Measurements from ENCODE around the gene CT55. TPM values are rescaled to one million over a fixed set of nuclear protein-coding genes. Genes with fewer than 3 reads are reported as not detected.
"Not testable (repeated sequence)": the region's sequence is repeated elsewhere in the genome, so short reads cannot be mapped to it uniquely, and the experiment has no call there.

Gene CT55, protein sequence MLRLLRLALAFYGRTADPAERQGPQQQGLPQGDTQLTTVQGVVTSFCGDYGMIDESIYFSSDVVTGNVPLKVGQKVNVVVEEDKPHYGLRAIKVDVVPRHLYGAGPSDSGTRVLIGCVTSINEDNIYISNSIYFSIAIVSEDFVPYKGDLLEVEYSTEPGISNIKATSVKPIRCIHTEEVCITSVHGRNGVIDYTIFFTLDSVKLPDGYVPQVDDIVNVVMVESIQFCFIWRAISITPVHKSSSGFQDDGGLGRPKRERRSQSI
- not detected for total RNA-seq
- long read RNA-seq, donor 1, result 0 reads
- long read RNA-seq, donor 2, result 0 reads

DNA sequence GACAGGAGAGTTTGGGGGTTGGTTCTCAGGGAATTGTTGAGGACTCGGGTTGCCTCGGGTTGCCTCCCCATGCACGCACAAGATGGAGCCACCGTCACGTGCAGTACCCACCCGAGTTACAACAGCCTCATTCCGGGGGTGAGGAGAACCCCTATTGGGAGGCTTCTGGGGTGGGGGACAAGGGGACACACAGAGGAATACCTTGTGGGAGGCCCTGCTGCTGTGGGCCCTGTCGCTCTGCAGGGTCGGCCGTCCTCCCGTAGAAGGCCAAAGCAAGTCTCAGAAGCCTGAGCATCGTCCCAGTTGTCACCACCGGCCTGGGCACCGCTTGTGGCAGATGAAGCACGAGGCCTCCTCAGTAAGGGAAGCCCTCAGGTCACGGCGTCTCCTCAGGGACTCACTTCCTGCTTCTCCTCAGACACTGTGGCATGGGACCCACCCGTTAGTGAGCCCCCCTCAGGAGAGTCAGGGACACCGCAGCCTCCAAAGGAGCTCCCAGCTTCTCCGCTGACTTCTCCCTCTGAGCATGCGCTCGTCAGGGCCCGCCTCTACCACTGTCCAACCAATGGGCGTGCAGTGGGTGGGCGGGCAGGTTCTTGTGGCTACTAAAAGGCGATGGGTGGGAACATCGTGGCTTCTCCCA, at the start of gene CT55:
Gene CT55, minus strand, starts transcription at position 522 of the 643 bp plus-strand sequence. Its CDS starts 227 bp downstream, at position 295.
- intact Hi-C loops (cut with DNase I), result no loop called here
- no peak for DNase-seq (ENCODE audit: low spot score)

DNA sequence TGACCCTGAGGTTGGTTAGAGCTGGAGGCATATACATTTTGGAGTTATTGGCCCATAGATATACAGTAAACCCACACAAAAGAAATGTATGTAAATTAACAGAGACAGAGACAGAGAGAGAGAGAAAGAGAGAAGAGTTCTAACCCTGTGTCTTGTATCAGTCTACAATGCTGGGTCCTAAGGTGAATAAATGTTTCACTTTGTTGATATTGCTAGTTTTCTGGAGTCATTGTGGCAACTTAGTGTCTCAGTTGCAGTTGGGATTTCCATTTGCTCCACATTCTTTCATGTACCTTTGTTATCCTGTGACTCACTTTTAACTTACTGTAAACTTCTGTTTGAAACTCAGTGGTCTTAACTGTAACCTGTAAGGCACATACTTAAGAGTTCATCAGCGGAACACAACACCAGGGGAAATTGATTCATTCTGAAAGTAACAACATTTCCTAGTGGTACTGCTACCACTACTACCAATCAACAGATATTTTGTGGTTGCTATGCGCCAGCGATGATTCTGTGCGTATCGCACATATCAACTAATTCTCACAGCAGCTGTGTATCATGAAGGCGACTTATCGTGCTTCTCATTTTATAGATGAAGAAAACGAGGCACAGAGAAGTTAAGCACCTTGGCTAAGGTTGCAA, 42.1 kb upstream of the CT55 start:
- intact Hi-C loops (cut with DNase I), result no loop called here
- no peak for DNase-seq (ENCODE audit: low spot score)

DNA sequence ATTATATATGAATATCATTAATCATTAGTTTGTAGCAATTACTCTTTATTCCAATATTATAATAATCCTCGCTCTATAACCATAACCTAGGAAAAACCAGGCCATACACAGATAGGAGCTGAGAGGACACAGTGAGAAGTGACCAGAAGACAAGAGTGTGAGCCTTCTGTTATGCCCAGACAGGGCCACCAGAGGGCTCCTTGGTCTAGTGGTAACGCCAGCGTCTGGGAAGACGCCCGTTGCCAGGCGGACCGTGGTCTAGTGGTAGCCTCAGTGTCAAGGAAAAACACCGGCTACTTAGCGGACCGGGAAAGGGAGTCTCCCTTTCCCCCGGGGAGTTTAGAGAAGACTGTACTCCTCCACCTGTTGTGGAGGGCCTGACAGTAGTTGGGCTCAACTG, 35.2 kb upstream of the CT55 start:
- intact Hi-C loops (cut with DNase I); DNase-seq (ENCODE audit: low spot score): not testable (repeated sequence)

DNA sequence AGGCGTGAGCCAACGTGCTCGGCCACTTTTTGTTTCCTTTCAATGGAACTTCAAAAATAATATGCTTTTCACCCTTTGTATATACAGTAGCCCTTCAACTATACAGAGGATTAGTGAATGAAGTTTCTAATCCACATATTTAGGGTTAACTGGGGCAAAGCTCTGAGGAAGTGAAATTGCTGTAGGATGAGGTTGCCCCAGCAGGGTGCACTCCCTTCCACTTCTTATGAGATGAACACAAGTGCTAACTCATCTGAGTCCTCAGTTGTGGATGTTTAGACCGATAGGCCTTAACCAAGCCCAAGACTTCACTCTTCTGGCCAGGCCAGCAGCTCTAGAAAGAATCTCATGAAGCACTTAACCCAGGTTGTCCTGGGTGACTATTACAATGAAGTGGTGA, 29.1 kb upstream of the CT55 start:
- DNase-seq (ENCODE audit: low spot score), result no peak
- intact Hi-C loops (cut with DNase I), result no loop called here

DNA sequence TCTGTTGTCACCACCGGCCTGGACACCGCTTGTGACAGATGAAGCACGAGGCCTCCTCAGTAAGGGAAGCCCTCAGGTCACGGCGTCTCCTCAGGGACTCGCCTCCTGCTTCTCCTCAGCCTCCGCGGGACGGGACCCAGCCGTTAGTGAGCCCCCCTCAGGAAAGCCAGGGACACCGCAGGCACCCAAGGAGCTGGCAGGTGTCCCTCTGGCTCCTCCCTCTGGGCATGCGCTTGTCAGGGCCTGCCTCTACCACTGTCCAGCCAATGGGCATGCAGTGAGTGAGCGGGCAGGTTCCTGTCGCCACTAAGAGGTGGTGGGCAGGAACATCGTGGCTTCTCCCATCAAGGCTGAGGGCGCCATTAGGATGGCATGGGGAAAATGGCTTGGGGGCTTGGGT, 23.5 kb upstream of the CT55 start:
- intact Hi-C loops (cut with DNase I), result no loop called here
- no peak for DNase-seq (ENCODE audit: low spot score)

DNA sequence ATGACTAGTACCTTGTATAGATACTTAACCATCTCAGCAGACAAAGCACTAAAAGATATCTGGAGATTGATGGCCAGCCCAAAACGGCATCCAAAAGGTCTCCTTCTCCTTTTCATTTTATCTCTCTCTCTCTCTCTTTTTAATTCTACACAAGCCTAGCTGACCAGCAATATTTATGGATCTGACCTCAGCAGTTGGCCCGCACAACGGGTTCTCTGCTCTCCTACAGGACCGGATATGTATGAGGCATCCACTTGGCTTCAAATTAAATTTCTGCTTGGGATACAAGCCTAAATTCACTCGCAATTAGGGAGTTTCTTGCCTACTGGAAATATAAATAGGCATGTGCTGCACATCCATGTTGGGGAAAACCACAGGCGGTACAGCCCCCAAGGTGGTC, 22.5 kb upstream of the CT55 start:
- intact Hi-C loops (cut with DNase I), result no loop called here
- no peak for DNase-seq (ENCODE audit: low spot score)

DNA sequence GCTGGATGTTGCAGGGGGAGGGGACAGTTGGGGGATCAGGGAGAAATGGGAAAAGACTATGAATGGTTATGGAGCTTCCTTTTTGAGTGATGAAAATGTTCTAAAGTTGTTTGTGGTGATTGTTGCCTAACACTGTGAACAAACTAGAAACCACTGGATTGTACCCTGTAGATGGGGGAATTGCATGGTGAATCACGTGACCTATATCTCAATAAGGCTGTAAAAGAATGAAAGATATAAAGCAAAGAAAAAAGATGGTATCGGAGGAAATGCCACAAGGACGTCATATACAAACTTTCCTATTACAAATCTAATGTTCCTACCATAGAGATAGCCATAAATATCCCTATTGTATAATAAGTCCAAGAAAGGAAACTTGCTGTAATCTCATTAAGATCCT, 20.6 kb upstream of the CT55 start:
- DNase-seq (ENCODE audit: low spot score), result no peak
- intact Hi-C loops (cut with DNase I), result no loop called here

DNA sequence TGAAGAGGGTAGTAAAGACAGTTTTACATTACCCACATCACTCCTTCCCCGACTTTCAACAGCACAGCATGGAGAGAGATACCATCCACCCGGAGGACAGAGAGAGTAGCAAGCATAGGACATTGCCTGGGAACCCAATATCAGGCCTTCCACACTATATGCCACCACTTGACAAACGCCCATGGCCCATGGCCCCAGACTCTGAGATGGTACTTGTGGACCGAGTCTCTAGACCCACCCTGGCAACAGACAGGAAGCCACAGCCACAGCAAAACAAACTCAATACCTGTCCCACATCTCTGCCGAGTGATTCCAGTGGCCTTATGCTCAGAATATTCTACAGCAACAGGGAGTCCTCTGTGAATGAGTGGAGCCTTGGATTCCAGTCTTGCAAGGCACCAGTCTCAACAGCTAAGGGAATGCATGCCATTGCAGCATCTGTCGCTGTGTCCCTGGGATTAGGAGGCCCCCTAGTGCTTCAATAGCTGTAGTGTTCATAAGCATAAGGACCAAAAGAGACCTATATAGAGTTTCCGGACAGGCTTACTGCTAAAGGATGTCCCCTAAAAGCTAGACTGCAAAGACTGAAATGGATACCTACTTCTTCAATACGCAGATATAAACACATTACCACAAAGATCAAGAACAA, 14.7 kb upstream of the CT55 start:
- intact Hi-C loops (cut with DNase I), result no loop called here
- no peak for DNase-seq (ENCODE audit: low spot score)

DNA sequence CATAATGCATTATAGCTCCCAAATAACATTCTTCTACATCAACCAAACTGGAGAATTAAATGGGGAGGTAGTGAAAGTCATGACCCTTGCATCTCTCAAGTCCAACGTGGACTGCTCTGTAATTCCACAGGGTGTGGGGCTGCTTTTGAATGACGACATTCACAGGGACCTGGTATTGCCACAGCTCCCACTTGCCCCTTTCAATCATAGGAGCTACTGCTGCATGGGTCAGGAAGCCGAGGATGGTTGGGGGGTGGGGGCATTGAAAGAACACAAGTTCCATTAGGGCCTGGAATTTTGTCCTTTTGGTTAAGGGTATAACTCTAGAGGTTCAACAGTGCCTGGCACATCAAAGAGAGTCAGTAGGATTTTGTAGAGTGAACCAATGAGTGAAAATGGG, 7.4 kb upstream of the CT55 start:
- DNase-seq (ENCODE audit: low spot score), result no peak
- intact Hi-C loops (cut with DNase I), result no loop called here

DNA sequence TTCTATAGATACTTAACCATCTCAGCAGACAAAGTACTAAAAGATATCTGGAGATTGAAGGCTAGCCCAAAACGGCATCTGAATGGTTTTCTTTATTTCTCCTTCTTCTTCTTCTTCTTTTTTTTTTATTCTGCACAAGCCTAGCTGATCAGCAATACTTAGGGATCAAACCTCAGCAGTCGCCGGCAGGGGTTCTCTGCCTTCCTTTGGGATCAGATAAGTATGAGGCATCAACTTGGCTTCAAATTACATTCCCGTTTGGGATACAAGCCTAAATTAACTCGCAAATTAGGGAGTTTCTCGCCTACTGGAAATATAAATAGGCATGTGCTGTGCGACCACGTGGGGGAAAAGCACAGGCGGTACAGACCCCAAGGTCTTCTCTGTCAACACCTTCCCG, 730 bp downstream of the CT55 start:
- no peak for DNase-seq (ENCODE audit: low spot score)
- intact Hi-C loops (cut with DNase I), result no loop called here

DNA sequence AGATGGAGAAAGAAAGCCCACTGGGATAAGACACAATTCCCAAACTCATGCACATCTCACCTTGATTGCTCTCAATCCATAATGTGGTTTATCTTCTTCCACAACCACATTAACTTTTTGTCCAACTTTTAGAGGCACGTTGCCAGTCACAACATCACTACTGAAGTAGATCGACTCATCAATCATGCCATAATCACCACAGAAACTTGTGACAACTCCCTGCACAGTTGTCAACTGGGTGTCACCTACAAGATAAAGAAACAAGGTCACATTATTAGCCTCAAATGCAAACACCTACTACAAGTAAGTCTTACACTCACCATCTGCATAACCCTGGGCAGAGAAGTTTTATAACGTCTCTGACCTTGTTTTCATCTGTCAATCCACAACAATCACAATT, 1.7 kb downstream of the CT55 start:
- intact Hi-C loops (cut with DNase I); DNase-seq (ENCODE audit: low spot score): not testable (repeated sequence)

DNA sequence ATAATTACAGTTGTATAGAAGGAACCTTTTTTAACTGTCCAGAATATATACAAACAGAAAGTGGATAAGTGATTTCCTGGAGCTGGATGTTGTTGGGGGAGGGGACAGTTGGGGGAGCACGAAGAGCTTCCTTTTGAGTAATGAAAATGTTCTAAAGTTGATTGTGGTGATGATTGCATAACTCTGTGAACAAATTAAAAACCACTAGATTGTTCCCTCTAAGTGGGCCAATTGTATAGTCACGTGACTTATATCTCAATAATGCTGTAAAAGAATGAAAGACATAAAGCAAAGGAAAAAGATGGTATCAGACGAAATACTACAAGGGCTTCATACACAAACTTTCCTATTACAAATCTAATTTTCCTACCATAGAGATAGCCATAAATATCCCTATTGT, 2.7 kb downstream of the CT55 start:
- no peak for DNase-seq (ENCODE audit: low spot score)
- intact Hi-C loops (cut with DNase I), result no loop called here

DNA sequence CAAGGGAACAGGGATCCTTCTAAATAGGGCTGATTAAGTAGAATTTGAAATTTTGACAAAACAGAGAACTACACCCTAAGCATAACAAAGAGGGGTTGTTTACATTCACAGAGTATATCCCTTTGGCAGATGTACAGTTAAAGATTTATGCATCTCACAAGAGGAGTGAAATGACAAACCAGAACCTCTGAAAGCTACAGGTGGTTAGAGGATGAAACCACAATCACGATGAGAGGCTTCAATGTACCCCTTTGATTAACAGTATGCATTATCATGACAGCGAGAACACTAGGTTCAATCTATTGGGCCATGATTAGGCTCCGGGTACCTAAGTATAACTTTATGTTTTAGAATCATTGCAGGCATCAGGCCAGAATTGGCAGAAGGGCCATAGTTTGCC, 16.5 kb downstream of the CT55 start:
- DNase-seq (ENCODE audit: low spot score); intact Hi-C loops (cut with DNase I): not testable (repeated sequence)

DNA sequence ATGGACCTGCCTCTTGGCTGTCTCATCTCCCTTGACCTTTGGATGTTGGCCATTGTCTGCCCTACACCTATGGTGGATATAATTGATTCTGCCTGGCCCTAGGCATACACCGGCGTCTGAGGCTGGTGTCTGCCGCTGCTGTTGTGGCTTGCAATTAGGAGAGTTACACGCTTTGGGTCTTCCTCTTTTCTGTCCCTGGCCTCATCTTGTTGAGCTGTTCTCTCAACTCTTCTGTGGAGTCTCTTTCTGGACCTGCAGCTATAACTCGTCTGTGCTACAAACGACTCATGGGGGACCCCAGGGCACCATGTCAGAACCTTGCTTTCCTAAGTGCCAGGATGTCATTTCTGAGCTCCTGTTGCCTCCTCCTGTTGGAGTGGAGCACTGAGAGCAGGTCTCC, 45.1 kb downstream of the CT55 start:
- DNase-seq (ENCODE audit: low spot score); intact Hi-C loops (cut with DNase I): not testable (repeated sequence)

DNA sequence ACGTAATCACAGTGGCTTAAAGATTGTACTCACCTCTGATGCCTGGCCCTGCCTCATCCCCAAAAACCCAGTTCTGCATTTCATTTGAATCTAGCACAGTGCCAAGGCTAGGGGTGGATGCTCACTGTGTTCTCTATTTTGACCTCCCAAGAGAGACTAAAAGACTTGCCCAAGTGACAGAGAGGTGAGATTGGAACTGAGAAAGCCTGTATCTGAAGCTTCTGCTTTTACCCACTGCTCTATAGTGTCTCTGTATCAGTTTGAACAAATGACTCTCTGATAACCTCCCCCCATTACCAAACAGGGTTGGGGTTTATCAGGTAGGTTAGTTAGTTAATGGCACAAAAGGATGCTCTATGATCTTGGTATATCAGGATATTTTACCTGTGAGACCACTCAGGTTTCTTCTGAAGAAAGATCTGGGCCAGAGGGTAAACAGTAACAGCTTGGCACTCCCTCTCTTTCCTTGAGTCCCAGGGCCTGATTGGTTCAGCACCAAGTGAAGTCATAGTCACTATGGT, 51.1 kb downstream of the CT55 start, which contains the start of gene ETDB:
Gene ETDB, minus strand, starts transcription at position 471 of the 521 bp plus-strand sequence. CDS start 1,265 bp downstream, outside the sequence.
- intact Hi-C loops (cut with DNase I); DNase-seq (ENCODE audit: low spot score): not testable (repeated sequence)

DNA sequence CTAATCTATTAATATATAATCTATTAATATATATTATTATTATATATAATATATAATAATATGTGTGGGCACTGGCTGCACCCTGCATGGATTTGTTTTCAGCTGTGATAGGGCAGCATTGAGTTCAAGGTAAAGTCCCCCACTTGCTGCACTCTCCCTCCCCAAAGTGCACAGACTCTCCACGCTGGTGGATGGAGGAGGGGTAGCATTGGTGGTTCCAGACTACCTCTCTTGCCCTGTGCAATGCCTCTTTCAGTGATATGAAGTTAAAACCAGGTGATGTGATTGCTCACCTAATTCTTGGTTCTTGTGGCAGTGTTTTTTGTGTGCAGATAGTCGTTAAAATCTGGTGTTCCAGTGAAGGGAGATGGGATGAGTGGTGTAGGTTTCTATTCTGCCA, 55.1 kb downstream of the CT55 start:
- intact Hi-C loops (cut with DNase I); DNase-seq (ENCODE audit: low spot score): not testable (repeated sequence)

DNA sequence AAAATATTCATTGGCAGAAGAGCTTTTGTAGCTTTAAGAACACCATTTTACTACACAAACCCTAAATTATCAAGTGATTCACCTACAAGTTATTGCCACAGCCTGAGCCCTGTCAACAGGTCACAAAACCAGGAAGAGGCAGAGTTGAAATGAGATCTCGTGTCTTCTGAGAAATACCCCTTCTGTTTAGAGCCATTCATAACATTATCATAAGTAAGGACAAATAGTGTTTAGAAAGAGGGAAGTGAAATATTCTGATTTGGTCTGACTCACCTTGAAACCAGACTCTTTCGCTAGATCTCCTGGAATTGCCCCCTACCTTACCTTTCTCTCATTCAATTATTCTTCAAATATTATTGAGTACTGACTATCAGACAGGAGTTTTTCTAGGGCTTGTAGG, 56.8 kb downstream of the CT55 start:
- DNase-seq (ENCODE audit: low spot score), result no peak
- intact Hi-C loops (cut with DNase I), result no loop called here

DNA sequence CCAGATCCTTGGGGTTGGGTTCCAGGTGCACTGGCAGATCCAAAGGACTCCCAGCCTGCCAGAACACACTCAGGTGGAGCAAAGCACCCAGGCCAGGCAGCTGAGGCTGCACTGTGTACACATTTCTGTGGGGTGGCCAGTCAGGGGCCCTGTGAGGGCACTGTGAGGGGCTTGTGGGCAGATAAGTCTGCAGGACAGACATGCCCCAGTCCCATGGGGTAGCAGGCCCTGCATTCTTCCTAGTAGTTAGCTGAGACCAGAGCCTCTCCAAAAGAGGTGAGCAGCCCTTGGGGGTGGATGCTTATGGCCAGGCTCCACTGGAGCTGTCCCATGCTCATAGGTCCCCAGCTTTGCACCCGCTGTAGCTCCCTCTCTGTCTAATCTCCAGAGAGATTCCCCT, 58.5 kb downstream of the CT55 start:
- DNase-seq (ENCODE audit: low spot score), result no peak
- intact Hi-C loops (cut with DNase I), result no loop called here

DNA sequence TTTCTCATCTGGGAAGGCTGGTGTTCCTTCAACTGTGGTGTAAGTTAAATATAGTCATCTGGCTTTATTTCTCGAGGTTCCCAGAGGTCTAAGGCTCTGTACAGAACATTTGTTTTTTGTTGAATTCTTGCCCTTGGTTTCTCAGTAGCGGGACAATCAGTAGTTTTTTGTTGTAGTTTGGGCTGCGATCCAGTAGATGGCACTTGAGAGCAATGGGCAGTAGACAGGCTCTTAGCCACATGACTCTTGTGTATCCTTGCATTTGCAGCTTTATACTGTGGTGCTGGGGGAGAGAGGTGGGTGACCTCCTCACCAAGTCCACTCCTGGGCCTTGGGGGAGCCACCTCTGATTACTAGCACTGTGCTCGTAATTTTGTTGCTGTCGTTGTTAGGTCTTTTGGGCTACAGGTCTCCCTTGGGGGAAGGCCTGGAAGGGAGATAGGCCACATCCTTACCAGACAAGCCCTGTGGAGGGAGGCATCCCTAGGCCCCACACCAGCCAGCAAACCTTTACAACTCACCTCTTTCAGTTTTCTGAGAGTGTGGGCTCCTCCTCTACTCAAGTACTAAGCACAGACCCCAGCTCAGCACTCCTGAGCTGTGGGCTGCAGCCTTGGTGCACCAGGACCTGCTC, 59.0 kb downstream of the CT55 start:
- DNase-seq (ENCODE audit: low spot score), result no peak
- intact Hi-C loops (cut with DNase I), result no loop called here

All from posterior vena cava (tissue), 2 donors.